ENCODE results near the gene NPAS3.

GRCh38 chr14:33848706-33849454 is 910.2 kb downstream of the NPAS3 start:
- TF ChIP-seq POLR2A (IDR thresholded peaks at IDR 0.05) (no peak), CTCF (IDR thresholded peaks at IDR 0.05) (peak in 6 of 7 experiments; percentile 58 to 73 (median 66))
